ENCODE data around the gene DUSP19. TPM values are rescaled to one million over a fixed set of nuclear protein-coding genes. Genes with fewer than 3 reads are reported as not detected.

Gene DUSP19
- total and polyA plus RNA-seq, 10 of the 15 experiments (the other 5 are each of a cell fraction or from before 2014, with no cell fraction given), result 0.16 to 1.7 (median 0.57) TPM

GRCh38 chr2:183093857-183094657, 15.5 kb downstream of the DUSP19 start (continued):
- TF ChIP-seq, protein P1, sequence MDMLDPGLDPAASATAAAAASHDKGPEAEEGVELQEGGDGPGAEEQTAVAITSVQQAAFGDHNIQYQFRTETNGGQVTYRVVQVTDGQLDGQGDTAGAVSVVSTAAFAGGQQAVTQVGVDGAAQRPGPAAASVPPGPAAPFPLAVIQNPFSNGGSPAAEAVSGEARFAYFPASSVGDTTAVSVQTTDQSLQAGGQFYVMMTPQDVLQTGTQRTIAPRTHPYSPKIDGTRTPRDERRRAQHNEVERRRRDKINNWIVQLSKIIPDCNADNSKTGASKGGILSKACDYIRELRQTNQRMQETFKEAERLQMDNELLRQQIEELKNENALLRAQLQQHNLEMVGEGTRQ (IDR thresholded peaks at IDR 0.05; ENCODE audit: borderline replicate concordance, low read depth, low read length), result no peak
- peak in 2 of 3 experiments; percentile 24 to 34; a peak in 3 of 6 replicates for TF ChIP-seq CTCF (IDR thresholded peaks at IDR 0.05 in 2 of 3, conservative IDR thresholded peaks at IDR 0.05 in 1 of 3; ENCODE audit: control insufficient read depth in 2 of 3, extremely low read depth in 1 of 3, insufficient read depth in 1 of 3, low read depth in 3 of 3, low read length in 3 of 3)
- TF ChIP-seq ELK1 (IDR thresholded peaks at IDR 0.05; ENCODE audit: low read depth, low read length), result no peak
- TF ChIP-seq ETV6 (conservative IDR thresholded peaks at IDR 0.05 in 1 of 2, IDR thresholded peaks at IDR 0.05 in 1 of 2; ENCODE audit: borderline replicate concordance in 1 of 2, low read depth in 1 of 2), result peak in 1 of 2 experiments; percentile 34; a peak in 1 of 4 replicates
- TF ChIP-seq NR2C2 (IDR thresholded peaks at IDR 0.05; ENCODE audit: borderline replicate concordance, control insufficient read depth, insufficient read length, low read depth), result no peak
- TF ChIP-seq SREBF2 (IDR thresholded peaks at IDR 0.05; ENCODE audit: low read length), result no peak
- no peak for TF ChIP-seq CBX5 (IDR thresholded peaks at IDR 0.05; ENCODE audit: low read depth)
- peak; percentile 64; the same call in 1 of the 2 replicates for TF ChIP-seq TCF7 (IDR thresholded peaks at IDR 0.05; ENCODE audit: borderline replicate concordance)
- TF ChIP-seq SP1 (IDR thresholded peaks at IDR 0.05; ENCODE audit: low read depth, low read length), result no peak
- peak; percentile 95 for TF ChIP-seq JUNB (IDR thresholded peaks at IDR 0.05)
